ENCODE data around the gene CTSZ. TPM values are rescaled to one million over a fixed set of nuclear protein-coding genes. Genes with fewer than 3 reads are reported as not detected.

Gene CTSZ
- polyA plus RNA-seq, 1 experiment: 141 TPM

DNA sequence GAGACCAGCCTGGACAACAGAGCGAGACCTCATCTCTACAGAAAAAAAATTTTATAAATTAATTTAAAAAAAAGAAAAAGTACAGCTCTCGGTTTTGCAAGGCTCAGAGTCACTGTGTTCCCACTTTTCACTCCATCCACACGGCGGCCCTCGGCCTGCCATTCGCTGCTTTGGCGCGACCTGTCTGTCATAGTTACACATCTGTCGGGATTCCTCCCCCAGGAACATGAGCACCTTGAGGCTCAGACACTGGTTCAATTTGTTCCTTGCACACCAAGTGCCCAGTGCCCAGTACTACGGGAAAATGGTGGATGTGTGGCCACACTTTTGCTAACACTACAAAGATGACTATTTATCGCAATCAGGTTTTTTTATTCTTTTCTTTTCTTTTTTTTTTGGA lies 8.4 kb downstream of the CTSZ start:
- Histone ChIP-seq H3K4me3 (ENCODE audit: low read depth, low read length) (no peak overlapping the region), H3K27ac (ENCODE audit: low read depth, low read length) (no peak overlapping the region), H3K9me3 (ENCODE audit: control insufficient read depth, insufficient read depth, low read length) (no peaks in the 10 kb centered on the region; the same call in 1 of the 2 replicates), H3K27me3 (ENCODE audit: control insufficient read depth, insufficient read depth, low read length) (no peaks in the 10 kb centered on the region)
- DNase-seq (ENCODE audit: low read depth, low spot score): no peak
- TF ChIP-seq, protein P1, sequence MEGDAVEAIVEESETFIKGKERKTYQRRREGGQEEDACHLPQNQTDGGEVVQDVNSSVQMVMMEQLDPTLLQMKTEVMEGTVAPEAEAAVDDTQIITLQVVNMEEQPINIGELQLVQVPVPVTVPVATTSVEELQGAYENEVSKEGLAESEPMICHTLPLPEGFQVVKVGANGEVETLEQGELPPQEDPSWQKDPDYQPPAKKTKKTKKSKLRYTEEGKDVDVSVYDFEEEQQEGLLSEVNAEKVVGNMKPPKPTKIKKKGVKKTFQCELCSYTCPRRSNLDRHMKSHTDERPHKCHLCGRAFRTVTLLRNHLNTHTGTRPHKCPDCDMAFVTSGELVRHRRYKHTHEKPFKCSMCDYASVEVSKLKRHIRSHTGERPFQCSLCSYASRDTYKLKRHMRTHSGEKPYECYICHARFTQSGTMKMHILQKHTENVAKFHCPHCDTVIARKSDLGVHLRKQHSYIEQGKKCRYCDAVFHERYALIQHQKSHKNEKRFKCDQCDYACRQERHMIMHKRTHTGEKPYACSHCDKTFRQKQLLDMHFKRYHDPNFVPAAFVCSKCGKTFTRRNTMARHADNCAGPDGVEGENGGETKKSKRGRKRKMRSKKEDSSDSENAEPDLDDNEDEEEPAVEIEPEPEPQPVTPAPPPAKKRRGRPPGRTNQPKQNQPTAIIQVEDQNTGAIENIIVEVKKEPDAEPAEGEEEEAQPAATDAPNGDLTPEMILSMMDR (IDR thresholded peaks at IDR 0.05; ENCODE audit: low read depth, low read length): no peak
- ChIA-PET CTCF (no interaction called here), POLR2A (no interaction called here)

DNA sequence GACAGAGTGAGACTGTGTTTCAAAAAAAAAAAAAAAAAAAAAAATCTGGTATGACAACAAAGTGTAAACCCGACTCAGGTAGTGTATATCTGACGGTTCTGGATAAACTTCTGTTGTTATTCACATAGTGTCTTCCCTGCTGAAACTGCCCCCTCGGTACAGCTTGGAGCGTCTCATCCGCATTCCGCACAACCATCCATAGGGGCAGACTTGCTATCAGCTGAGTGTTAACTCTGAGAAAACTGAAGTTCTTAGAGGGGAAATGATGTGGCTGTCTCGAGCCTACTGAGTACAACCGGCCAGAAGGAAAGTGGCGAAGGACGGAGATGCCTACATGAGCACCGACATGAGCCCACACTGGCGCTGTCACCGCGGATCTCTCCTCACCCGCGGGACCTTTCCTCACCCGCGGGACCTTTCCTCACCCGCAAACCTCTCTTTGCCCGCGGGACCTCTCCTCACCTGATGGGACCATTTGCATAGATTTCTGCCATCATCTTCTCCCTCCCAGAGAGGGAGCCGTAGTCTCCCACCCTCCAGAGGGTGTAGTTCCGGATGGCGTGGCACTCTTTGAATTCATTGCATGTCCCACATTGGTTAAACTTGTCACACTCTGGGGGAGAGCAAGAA lies 9.8 kb downstream of the CTSZ start:
- TF ChIP-seq, protein P1 (IDR thresholded peaks at IDR 0.05; ENCODE audit: low read depth, low read length): no peak
- Histone ChIP-seq H3K4me3 (ENCODE audit: low read depth, low read length) (no peak overlapping the region), H3K9me3 (ENCODE audit: control insufficient read depth, insufficient read depth, low read length) (no peaks in the 10 kb centered on the region; the same call in 1 of the 2 replicates), H3K27me3 (ENCODE audit: control insufficient read depth, insufficient read depth, low read length) (no peaks in the 10 kb centered on the region), H3K27ac (ENCODE audit: low read depth, low read length) (no peak overlapping the region)
- no peak for DNase-seq (ENCODE audit: low read depth, low spot score)
- POLR2A ChIA-PET: interaction anchor here (0.6 to 1.3 kb wide), 3 partner anchors 21 to 95 kb away, joined by 3 to 4 read pairs (median 3); partner anchors contain the start of gene ATP5F1E
- CTCF ChIA-PET: interaction anchor here (0.7 kb wide), 1 partner anchor 59 kb away, joined by 4 read pairs; no protein-coding TSS in a partner anchor

DNA sequence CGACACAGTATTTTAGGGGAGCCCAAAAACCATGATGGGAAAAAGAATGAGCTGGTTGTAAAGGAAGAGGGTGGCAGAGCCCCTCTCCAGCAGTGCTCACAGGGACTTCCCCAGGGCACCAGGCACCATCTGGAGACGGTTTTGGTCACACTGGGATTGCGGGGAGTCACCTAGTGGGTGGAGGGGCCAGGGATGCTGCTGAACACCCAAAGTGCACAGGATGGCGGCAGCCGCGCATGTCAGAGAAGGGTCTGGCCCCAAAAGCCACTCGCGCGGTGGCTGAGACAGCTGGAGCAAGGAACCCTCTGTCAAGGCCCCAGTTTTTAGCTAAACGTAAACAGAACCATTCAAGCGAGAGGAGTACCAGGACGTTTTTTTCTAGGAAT lies 10.8 kb downstream of the CTSZ start:
- H3K4me3 ChIP-seq (ENCODE audit: low read depth, low read length): no peak overlapping the region
- ChIA-PET CTCF (no interaction called here), POLR2A (interaction anchor here (0.6 to 1.3 kb wide), 3 partner anchors 20 to 96 kb away, joined by 3 to 4 read pairs (median 3); partner anchors contain the start of gene ATP5F1E)
- H3K9me3 ChIP-seq (ENCODE audit: control insufficient read depth, insufficient read depth, low read length): no peaks in the 10 kb centered on the region; the same call in 1 of the 2 replicates
- no peaks in the 10 kb centered on the region for H3K27me3 ChIP-seq (ENCODE audit: control insufficient read depth, insufficient read depth, low read length)
- no peak overlapping the region for H3K27ac ChIP-seq (ENCODE audit: low read depth, low read length)
- TF ChIP-seq, protein P1 (IDR thresholded peaks at IDR 0.05; ENCODE audit: low read depth, low read length): no peak
- no peak for DNase-seq (ENCODE audit: low read depth, low spot score)

DNA sequence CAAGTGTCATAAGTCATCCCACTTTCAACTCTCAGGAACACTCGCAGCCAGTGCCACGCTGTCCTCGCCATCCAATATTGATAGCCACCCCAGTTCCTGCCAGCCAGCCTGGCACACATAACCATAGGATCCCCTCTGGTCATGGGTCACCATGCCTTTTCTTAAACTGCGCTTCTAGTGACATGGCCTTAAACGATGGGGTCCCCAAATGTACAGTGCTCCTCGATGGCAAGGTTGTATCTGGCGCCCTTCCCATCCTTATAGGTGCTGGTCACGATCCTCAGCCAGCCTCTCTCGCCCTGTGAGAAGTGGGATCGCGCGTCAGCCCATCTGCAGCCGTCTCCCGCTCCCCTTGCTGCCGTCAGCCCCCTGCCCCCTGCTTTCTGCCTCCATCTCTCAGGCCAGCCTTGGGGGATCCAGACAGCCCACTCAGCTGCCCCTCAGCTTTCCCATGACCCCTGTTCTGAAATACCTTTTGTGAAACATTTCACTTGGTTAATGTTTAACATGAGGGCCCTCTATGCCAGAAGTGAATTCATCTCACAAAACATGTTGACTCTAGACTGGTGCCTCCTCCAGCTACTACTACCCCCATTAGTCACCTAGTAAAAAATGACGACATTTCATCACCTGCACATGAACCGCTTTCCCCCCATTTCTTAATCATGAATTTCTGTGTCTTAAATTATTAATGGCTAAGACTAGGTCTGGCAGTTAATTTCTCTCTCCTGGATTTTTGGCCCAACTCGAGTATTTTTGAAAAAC lies 11.4 kb downstream of the CTSZ start:
- H3K4me3 ChIP-seq (ENCODE audit: low read depth, low read length): no peak overlapping the region
- TF ChIP-seq, protein P1 (IDR thresholded peaks at IDR 0.05; ENCODE audit: low read depth, low read length): no peak
- no peaks in the 10 kb centered on the region for H3K27me3 ChIP-seq (ENCODE audit: control insufficient read depth, insufficient read depth, low read length)
- ChIA-PET POLR2A (no interaction called here), CTCF (no interaction called here)
- H3K9me3 ChIP-seq (ENCODE audit: control insufficient read depth, insufficient read depth, low read length): no peaks in the 10 kb centered on the region; the same call in 1 of the 2 replicates
- H3K27ac ChIP-seq (ENCODE audit: low read depth, low read length): no peak overlapping the region
- no peak for DNase-seq (ENCODE audit: low read depth, low spot score)

Data from AG04450 (cell line).